Measurements from ENCODE around the gene UBE2G2.

- TF ChIP-seq CHD1 (IDR thresholded peaks at IDR 0.05; ENCODE audit: low read depth, low read length) (no peak), RAD21 (IDR thresholded peaks at IDR 0.05; ENCODE audit: low read length) (no peak), POLR2A (IDR thresholded peaks at IDR 0.05; ENCODE audit: low read depth, low read length) (no peak), CTCF (conservative IDR thresholded peaks at IDR 0.05; ENCODE audit: low read depth, low read length) (no peak), MXI1 (IDR thresholded peaks at IDR 0.05; ENCODE audit: borderline replicate concordance, low read depth, low read length) (no peak)
Observed at GRCh38 chr21:44812640-44813039, 11.0 kb upstream of the UBE2G2 start.
